GM23248 (cell line): ENCODE measurements around the gene KLK3. TPM values are rescaled to one million over a fixed set of nuclear protein-coding genes. Genes with fewer than 3 reads are reported as not detected.

Experiments
- DNase-seq: peaks from one replicate; pipeline ENCODE4 v3.0.0-alpha.2; 2015
- H2AFZ ChIP-seq: fragments of 200-600 bp; sonication (generic); 2 replicates; pipeline ENCODE4 v1.6.1; 2016; ENCODE audit warnings: antibody characterized with exemption
- H3F3A ChIP-seq: fragments of 200-600 bp; sonication (generic); 2 replicates; pipeline ENCODE4 v1.6.1; 2016; ENCODE audit warnings: mild to moderate bottlenecking, antibody characterized with exemption, mixed run types; ENCODE audit not compliant: insufficient read depth
- H3K27ac ChIP-seq: fragments of 200-600 bp; sonication (generic); 2 replicates; pipeline ENCODE4 v1.5.1; 2016; ENCODE audit warnings: mild to moderate bottlenecking
- H3K27me3 ChIP-seq: fragments of 200-600 bp; sonication (generic); replicated peaks from 2 replicates; pipeline ENCODE4 v1.6.1; 2016; ENCODE audit warnings: mild to moderate bottlenecking; ENCODE audit not compliant: insufficient read depth
- H3K36me3 ChIP-seq: fragments of 200-600 bp; sonication (generic); 2 replicates; pipeline ENCODE4 v1.6.1; 2016; ENCODE audit warnings: low read depth, mild to moderate bottlenecking
- H3K4me1 ChIP-seq: fragments of 200-600 bp; sonication (generic); 2 replicates; pipeline ENCODE4 v1.6.1; 2016; ENCODE audit warnings: mild to moderate bottlenecking; ENCODE audit not compliant: insufficient read depth
- H3K4me2 ChIP-seq: fragments of 200-600 bp; sonication (generic); one replicate; pipeline ENCODE4 v1.6.1; 2016; ENCODE audit warnings: mild to moderate bottlenecking; ENCODE audit not compliant: unreplicated experiment
- H3K4me3 ChIP-seq: fragments of 200-600 bp; sonication (generic); 2 replicates; pipeline ENCODE4 v1.5.1; 2016; ENCODE audit warnings: mild to moderate bottlenecking
- H3K79me2 ChIP-seq: fragments of 200-600 bp; sonication (generic); 2 replicates; pipeline ENCODE4 v1.6.1; 2016; ENCODE audit warnings: mild to moderate bottlenecking; ENCODE audit not compliant: insufficient read depth
- H3K9ac ChIP-seq: fragments of 200-600 bp; sonication (generic); 2 replicates; pipeline ENCODE4 v1.6.1; 2016; ENCODE audit warnings: mild to moderate bottlenecking
- H3K9me2 ChIP-seq: fragments of 200-600 bp; sonication (generic); 2 replicates; pipeline ENCODE4 v1.6.1; 2016; ENCODE audit warnings: mixed run types, mild to moderate bottlenecking, moderate library complexity; ENCODE audit not compliant: insufficient read depth
- H3K9me3 ChIP-seq: fragments of 200-600 bp; sonication (generic); one replicate; pipeline ENCODE4 v1.6.1; 2017; ENCODE audit warnings: low read depth
- H4K20me1 ChIP-seq: fragments of 200-600 bp; sonication (generic); 2 replicates; pipeline ENCODE4 v1.6.0; 2016; ENCODE audit not compliant: insufficient read depth
- EZH2 ChIP-seq: fragments of 200-600 bp; sonication (generic); IDR thresholded peaks from 2 replicates; pipeline ENCODE4 v1.6.1; 2018; ENCODE audit warnings: antibody characterized with exemption, mild to moderate bottlenecking; ENCODE audit not compliant: insufficient read depth, poor library complexity, severe bottlenecking
- EZH2phosphoT487 ChIP-seq: fragments of 200-600 bp; sonication (generic); IDR thresholded peaks from 2 replicates; pipeline ENCODE4 v1.6.1; 2018; ENCODE audit warnings: antibody characterized with exemption, moderate library complexity, mild to moderate bottlenecking, low read depth; ENCODE audit not compliant: insufficient read depth
- WGBS, 2 experiments: methylation state at CpG; one replicate each; pipeline ENCODE4 v1.1.6; 2015 to 2017; ENCODE audit warnings: low lambda C conversion rate in 2 of 2, low coverage in 1 of 2; ENCODE audit errors: missing lambda C conversion rate in 2 of 2; 5-methylcytosine and 5-hydroxymethylcytosine counted together
- in situ Hi-C: fragments of 300-500 bp; cut with MboI; formaldehyde crosslinking; loops from 2 replicates; pipeline ENCODE4 v1.15.0; 2020
- polyA plus RNA-seq: library from polyadenylated mRNA; unstranded; fragments of >200 nt; fragmentation: Nextera tagmentation; extraction: Ambion mirVana; gene quantifications from 2 replicates; pipeline ENCODE4 v1.2.1, GENCODE V29; 2016
- total RNA-seq: library from RNA; depleted of rRNA; stranded (reverse); fragments of >200 nt; shearing (Covaris generic); gene quantifications from 2 replicates; pipeline ENCODE4 v1.2.3, GENCODE V29; 2014

Gene KLK3
- total and polyA plus RNA-seq, 2 experiments from 2014 or later, result not detected

GRCh38 chr19:50819636-50820035 is 35.1 kb upstream of the KLK3 start:
- no peaks in the 10 kb centered on the region for H3K4me1 ChIP-seq
- no peak overlapping the region for H3K9ac ChIP-seq
- no peaks in the 10 kb centered on the region for H3F3A ChIP-seq
- H3K27me3 ChIP-seq, result peaks cover 36% of the 10 kb centered on the region
- TF ChIP-seq EZH2 (no peak), EZH2phosphoT487 (no peak)
- H3K9me2 ChIP-seq, result no peaks in the 10 kb centered on the region
- H3K9me3 ChIP-seq, result no peaks in the 10 kb centered on the region
- H3K4me3 ChIP-seq, result no peak overlapping the region
- WGBS, 2 experiments, result 8 to 20% methylated on average over 6 to 8 of the region's 8 CpGs
- H3K36me3 ChIP-seq, result no peaks in the 10 kb centered on the region
- in situ Hi-C loops, result no loop called here
- no peak overlapping the region for H3K27ac ChIP-seq
- H4K20me1 ChIP-seq, result no peaks in the 10 kb centered on the region
- DNase-seq, result no peak
- no peaks in the 10 kb centered on the region for H3K79me2 ChIP-seq
- H3K4me2 ChIP-seq, result no peak overlapping the region
- H2AFZ ChIP-seq, result no peak overlapping the region

- no peaks in the 10 kb centered on the region for H3K4me1 ChIP-seq
- H3K4me3 ChIP-seq, result no peak overlapping the region
- no peaks in the 10 kb centered on the region for H3K9me3 ChIP-seq
- no peak for TF ChIP-seq EZH2phosphoT487
- TF ChIP-seq EZH2, result no peak
- H3F3A ChIP-seq, result no peaks in the 10 kb centered on the region
- H3K9me2 ChIP-seq, result no peaks in the 10 kb centered on the region
- H3K36me3 ChIP-seq, result no peaks in the 10 kb centered on the region
- in situ Hi-C loops, result no loop called here
- no peak overlapping the region for H2AFZ ChIP-seq
- H3K79me2 ChIP-seq, result no peaks in the 10 kb centered on the region
- H3K27me3 ChIP-seq, result peaks cover 40% of the 10 kb centered on the region
- DNase-seq, result no peak
- H3K4me2 ChIP-seq, result no peak overlapping the region
- no peak overlapping the region for H3K9ac ChIP-seq
- 1 to 2% methylated on average over 13 to 15 of the region's 15 CpGs for WGBS, 2 experiments
- no peak overlapping the region for H3K27ac ChIP-seq
- no peaks in the 10 kb centered on the region for H4K20me1 ChIP-seq
Measured at GRCh38 chr19:50820086-50820485, 34.6 kb upstream of the KLK3 start.

GRCh38 chr19:50820549-50821247 is 34.0 kb upstream of the KLK3 start:
- Histone ChIP-seq H3K4me2 (no peak overlapping the region), H3K79me2 (no peaks in the 10 kb centered on the region), H3K27ac (no peak overlapping the region), H3K36me3 (no peaks in the 10 kb centered on the region), H4K20me1 (no peaks in the 10 kb centered on the region), H3K4me3 (no peak overlapping the region), H3K27me3 (peaks cover 42% of the 10 kb centered on the region), H3K4me1 (no peaks in the 10 kb centered on the region), H3K9me3 (no peaks in the 10 kb centered on the region), H3K9me2 (no peaks in the 10 kb centered on the region), H3F3A (no peaks in the 10 kb centered on the region), H3K9ac (no peak overlapping the region), H2AFZ (no peak overlapping the region)
- in situ Hi-C loops, result no loop called here
- TF ChIP-seq EZH2phosphoT487, result no peak
- no peak for DNase-seq
- 10 to 11% methylated on average over 8 to 21 of the region's 21 CpGs for WGBS, 2 experiments

- Histone ChIP-seq H3K27ac (no peak overlapping the region), H3K79me2 (no peaks in the 10 kb centered on the region), H3K4me2 (no peak overlapping the region), H3F3A (no peaks in the 10 kb centered on the region), H3K9ac (no peak overlapping the region), H3K4me3 (no peak overlapping the region), H4K20me1 (no peaks in the 10 kb centered on the region), H3K4me1 (no peaks in the 10 kb centered on the region), H3K27me3 (peaks cover 42% of the 10 kb centered on the region), H2AFZ (no peak overlapping the region), H3K9me2 (no peaks in the 10 kb centered on the region), H3K9me3 (no peaks in the 10 kb centered on the region), H3K36me3 (no peaks in the 10 kb centered on the region)
- in situ Hi-C loops, result no loop called here
- WGBS, 2 experiments, result 81 to 96% methylated on average over 4 of the region's 4 CpGs
- no peak for DNase-seq
- TF ChIP-seq EZH2phosphoT487 (no peak), EZH2 (no peak)
Measured at GRCh38 chr19:50821248-50821612, 33.5 kb upstream of the KLK3 start.

- Histone ChIP-seq H3K4me1 (no peaks in the 10 kb centered on the region), H3K27ac (no peak overlapping the region), H3K9ac (no peak overlapping the region), H3K27me3 (peaks cover 42% of the 10 kb centered on the region), H4K20me1 (no peaks in the 10 kb centered on the region), H3K79me2 (no peaks in the 10 kb centered on the region), H3K4me3 (no peak overlapping the region), H3K36me3 (no peaks in the 10 kb centered on the region), H2AFZ (no peak overlapping the region), H3K9me3 (no peaks in the 10 kb centered on the region), H3F3A (no peaks in the 10 kb centered on the region), H3K9me2 (no peaks in the 10 kb centered on the region), H3K4me2 (no peak overlapping the region)
- no peak for TF ChIP-seq EZH2phosphoT487
- WGBS, 2 experiments, result 43 to 49% methylated on average over 8 of the region's 8 CpGs
- in situ Hi-C loops, result no loop called here
- DNase-seq, result no peak
Measured at GRCh38 chr19:50821622-50822021, 33.1 kb upstream of the KLK3 start.
